ENCODE results near the gene NCOA4.

DNA sequence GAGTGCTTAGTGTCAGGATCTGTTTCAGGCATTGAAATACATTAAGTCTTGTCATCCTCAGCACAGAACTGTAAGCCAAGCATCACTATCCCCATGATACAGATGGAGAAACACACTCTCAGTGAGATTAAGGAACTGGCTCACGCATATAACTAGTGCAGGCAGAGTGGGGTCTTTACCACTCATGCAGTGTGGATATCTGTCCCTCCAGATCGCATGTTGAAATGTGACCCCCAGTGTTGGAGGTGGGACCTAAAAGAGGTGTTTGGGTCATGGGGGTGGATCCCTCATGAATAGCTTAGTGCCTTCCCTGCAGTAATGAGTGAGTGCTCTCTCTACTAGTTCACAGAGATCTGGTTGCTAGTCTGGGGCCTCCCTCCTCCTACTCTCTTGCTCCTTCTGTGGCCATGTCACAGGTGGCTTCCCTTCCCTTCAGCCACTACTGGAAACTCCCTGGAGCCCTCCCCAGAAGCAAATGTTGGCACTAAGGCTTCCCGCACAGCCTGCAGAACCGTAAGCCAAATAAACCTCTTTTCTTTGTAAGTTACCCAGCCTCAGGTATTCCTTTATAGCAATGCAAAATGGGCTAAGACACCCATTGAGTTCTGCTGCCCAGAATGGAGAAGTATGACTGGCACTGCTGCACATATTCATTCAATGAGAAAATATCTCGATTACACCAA lies 47.4 kb upstream of the NCOA4 start:
- TF ChIP-seq CTCF (conservative IDR thresholded peaks at IDR 0.05; ENCODE audit: low read depth, low read length) (no peak), POLR2A (IDR thresholded peaks at IDR 0.05; ENCODE audit: low read depth, low read length) (no peak), MXI1 (IDR thresholded peaks at IDR 0.05; ENCODE audit: borderline replicate concordance, low read depth, low read length) (no peak), MAZ (IDR thresholded peaks at IDR 0.05; ENCODE audit: borderline replicate concordance, low read depth, low read length) (no peak), MAFK (IDR thresholded peaks at IDR 0.05; ENCODE audit: low read depth, low read length) (no peak), RCOR1 (IDR thresholded peaks at IDR 0.05; ENCODE audit: insufficient replicate concordance, low read length) (no peak), SMC3 (IDR thresholded peaks at IDR 0.05; ENCODE audit: low read depth, low read length) (no peak), RAD21 (IDR thresholded peaks at IDR 0.05; ENCODE audit: low read length) (no peak), RFX5 (IDR thresholded peaks at IDR 0.05; ENCODE audit: low read depth, low read length) (no peak)

Measured in IMR-90 (cell line).